HCT116 (cell line): ENCODE measurements around the gene LFNG. TPM values are rescaled to one million over a fixed set of nuclear protein-coding genes. Genes with fewer than 3 reads are reported as not detected.

ENCODE experiments used
- ATAC-seq: fragments of 200-7000 bp; cut with Tn5 transposase; 2 replicates; pipeline ENCODE4 v1.9.1; 2020; ENCODE audit warnings: mild to moderate bottlenecking, moderate library complexity
- BruUV-seq: library from RNA; stranded (reverse); fragments of 400-500 nt; replicated peaks from 2 replicates; lab custom pipeline; 2021; lab: Mats Ljungman, UMichigan
- CTCF ChIA-PET: fragments of 300-600 bp; sonication (Branson Sonifier 250); formaldehyde crosslinking; loops from one replicate; lab custom pipeline; 2021; ENCODE audit warnings: antibody characterized with exemption; lab: Charles Lee
- POLR2A ChIA-PET: fragments of 300-600, 350-600 bp; sonication (Branson Sonifier 250); formaldehyde crosslinking; loops from one replicate; lab custom pipeline; 2021; ENCODE audit warnings: antibody characterized with exemption; lab: Charles Lee
- RAD21 ChIA-PET, 2 experiments: fragments of 300-600 bp; sonication (Branson Sonifier 250); formaldehyde crosslinking; loops; one replicate each; lab custom pipeline; 2023; ENCODE audit warnings: low total read pairs in 2 of 2; ENCODE audit not compliant: uncharacterized antibody in 2 of 2, unreplicated experiment in 2 of 2, low non-redundant PET in 1 of 2; lab: Charles Lee
- DNase-seq: peaks from one replicate; pipeline ENCODE4 v3.0.0-alpha.2; 2010; ENCODE audit warnings: low read depth, low spot score
- H2AFZ ChIP-seq: fragments of 200-600 bp; shearing (Covaris generic), sonication (generic); 2 replicates; pipeline ENCODE4 v1.6.1; 2017; ENCODE audit warnings: low read depth, mixed run types, mixed read lengths, antibody characterized with exemption, low read length; ENCODE audit not compliant: poor library complexity, severe bottlenecking
- H3K27ac ChIP-seq: 2 replicates; pipeline ENCODE4 v1.5.1; 2012; ENCODE audit warnings: low read depth, low read length
- H3K27me3 ChIP-seq: fragments of 200-600 bp; sonication (generic); 2 replicates; pipeline ENCODE4 v1.6.1; 2016; ENCODE audit warnings: mixed run types, low read length, mixed read lengths; ENCODE audit not compliant: insufficient read depth
- H3K36me3 ChIP-seq, 2 experiments: fragments of 200-500 bp in 1 of 2; fragments of 200-600 bp in 1 of 2; sonication (Bioruptor generic) in 1 of 2; sonication (generic) in 1 of 2; 2 replicates each; pipeline versions ENCODE4 v1.5.1 to v1.6.1; 2014 to 2016; ENCODE audit warnings: low read length in 2 of 2, inconsistent platforms in 1 of 2, mixed read lengths in 1 of 2, mixed run types in 1 of 2; ENCODE audit not compliant: insufficient read depth in 2 of 2, control insufficient read depth in 1 of 2
- H3K4me1 ChIP-seq, 2 experiments: fragments of 200-600 bp in 1 of 2; sonication (generic) in 1 of 2; 2 replicates each; pipeline versions ENCODE4 v1.5.1 to v1.6.1; 2012 to 2017; ENCODE audit warnings: low read length in 2 of 2, inconsistent platforms in 1 of 2, mild to moderate bottlenecking in 1 of 2, mixed read lengths in 1 of 2, mixed run types in 1 of 2, moderate library complexity in 1 of 2; ENCODE audit not compliant: insufficient read depth in 2 of 2, control insufficient read depth in 1 of 2
- H3K4me2 ChIP-seq: fragments of 200-600 bp; sonication (generic); 2 replicates; pipeline ENCODE4 v1.6.1; 2017; ENCODE audit warnings: mixed run types, low read length, mixed read lengths
- H3K4me3 ChIP-seq, 2 experiments: fragments of 200-600 bp in 1 of 2; sonication (generic) in 1 of 2; replicated peaks in 1 of 2; 2 replicates each; pipeline ENCODE4 v1.5.1; 2011 to 2016; ENCODE audit warnings: low read length in 2 of 2, control low read depth in 1 of 2, low read depth in 1 of 2, mild to moderate bottlenecking in 1 of 2, mixed read lengths in 1 of 2, mixed run types in 1 of 2
- H3K79me2 ChIP-seq: fragments of 200-600 bp; sonication (generic); 2 replicates; pipeline ENCODE4 v1.6.1; 2017; ENCODE audit warnings: mild to moderate bottlenecking, mixed run types, low read length, moderate library complexity, mixed read lengths; ENCODE audit not compliant: insufficient read depth
- H3K9ac ChIP-seq: fragments of 200-600 bp; sonication (generic); 2 replicates; pipeline ENCODE4 v1.6.1; 2016; ENCODE audit warnings: low read length, mixed read lengths
- H3K9me2 ChIP-seq: fragments of 200-600 bp; sonication (generic), shearing (Covaris generic); 2 replicates; pipeline ENCODE4 v1.6.1; 2017; ENCODE audit warnings: mixed run types, mild to moderate bottlenecking, moderate library complexity; ENCODE audit not compliant: insufficient read depth
- H3K9me3 ChIP-seq, 2 experiments: fragments of 200-500 bp in 1 of 2; fragments of 200-600 bp in 1 of 2; sonication (Bioruptor generic) in 1 of 2; sonication (generic) in 1 of 2; 2 replicates each; pipeline ENCODE4 v1.6.1; 2014 to 2017; ENCODE audit warnings: low read length in 2 of 2, mixed read lengths in 2 of 2, inconsistent platforms in 1 of 2, low read depth in 1 of 2, mild to moderate bottlenecking in 1 of 2, mixed run types in 1 of 2, moderate library complexity in 1 of 2; ENCODE audit not compliant: control insufficient read depth in 1 of 2, insufficient read depth in 1 of 2
- H4K20me1 ChIP-seq: fragments of 200-600 bp; sonication (generic), shearing (Covaris generic); 2 replicates; pipeline ENCODE4 v1.6.1; 2017; ENCODE audit warnings: mixed run types, mild to moderate bottlenecking, moderate library complexity; ENCODE audit not compliant: insufficient read depth
- CBX3 ChIP-seq: IDR thresholded peaks from 2 replicates; pipeline ENCODE4 v1.6.1; 2012; ENCODE audit warnings: low read depth
- EGR1 ChIP-seq: IDR thresholded peaks from 2 replicates; pipeline ENCODE4 v1.6.1; 2012; ENCODE audit warnings: low read depth
- ELF1 ChIP-seq: IDR thresholded peaks from 2 replicates; pipeline ENCODE4 v1.6.1; 2012; ENCODE audit warnings: low read depth, borderline replicate concordance
- JUND ChIP-seq: IDR thresholded peaks from 2 replicates; pipeline ENCODE4 v1.6.1; 2012
- MAX ChIP-seq: IDR thresholded peaks from 2 replicates; pipeline ENCODE4 v1.6.1; 2012
- POLR2A ChIP-seq: IDR thresholded peaks from 2 replicates; pipeline ENCODE4 v1.7.0; 2011; ENCODE audit warnings: borderline replicate concordance; ENCODE audit not compliant: insufficient read depth, insufficient read length; ENCODE audit errors: extremely low read depth
- SIN3A ChIP-seq: IDR thresholded peaks from 2 replicates; pipeline ENCODE4 v1.6.1; 2012; ENCODE audit warnings: low read depth
- SP1 ChIP-seq: IDR thresholded peaks from 2 replicates; pipeline ENCODE4 v1.6.1; 2012; ENCODE audit warnings: low read depth
- SRF ChIP-seq: IDR thresholded peaks from 2 replicates; pipeline ENCODE4 v1.6.1; 2012; ENCODE audit warnings: low read depth
- TCF7L2 ChIP-seq: IDR thresholded peaks from 2 replicates; pipeline ENCODE4 v1.7.0; 2011; ENCODE audit warnings: borderline replicate concordance, inconsistent platforms; ENCODE audit not compliant: insufficient read depth, insufficient read length; ENCODE audit errors: extremely low read depth
- intact Hi-C: fragments of 100-400 bp; cut with micrococcal nuclease; formaldehyde crosslinking; loops from 2 replicates; pipeline ENCODE4 v1.10.0; 2022
- total RNA-seq: library from RNA; stranded (reverse); gene quantifications from one replicate; pipeline ENCODE4 v1.2.1, GENCODE V29; 2021; ENCODE audit not compliant: unreplicated experiment
- TF ChIP-seq, protein P1 (sequence below), 3 experiments: fragments of 200-600 bp in 1 of 3; sonication (generic) in 1 of 3; IDR thresholded peaks in 2 of 3; conservative IDR thresholded peaks in 1 of 3; 2 replicates each; pipeline ENCODE4 v1.5.1; 2012 to 2017; ENCODE audit warnings: low read depth in 2 of 3, low read length in 2 of 3, antibody characterized with exemption in 1 of 3, borderline replicate concordance in 1 of 3, control low read depth in 1 of 3, mild to moderate bottlenecking in 1 of 3, mixed read lengths in 1 of 3, mixed run types in 1 of 3, moderate library complexity in 1 of 3; ENCODE audit not compliant: insufficient read depth in 1 of 3
- TF ChIP-seq, protein P2 (sequence below): IDR thresholded peaks from 2 replicates; pipeline ENCODE4 v1.6.1; 2012; ENCODE audit warnings: low read depth
- TF ChIP-seq, protein P3 (sequence below): IDR thresholded peaks from 2 replicates; pipeline ENCODE4 v1.6.1; 2012

The LFNG gene
- total RNA-seq, 1 experiment from 2014 or later = 14.3 TPM

DNA sequence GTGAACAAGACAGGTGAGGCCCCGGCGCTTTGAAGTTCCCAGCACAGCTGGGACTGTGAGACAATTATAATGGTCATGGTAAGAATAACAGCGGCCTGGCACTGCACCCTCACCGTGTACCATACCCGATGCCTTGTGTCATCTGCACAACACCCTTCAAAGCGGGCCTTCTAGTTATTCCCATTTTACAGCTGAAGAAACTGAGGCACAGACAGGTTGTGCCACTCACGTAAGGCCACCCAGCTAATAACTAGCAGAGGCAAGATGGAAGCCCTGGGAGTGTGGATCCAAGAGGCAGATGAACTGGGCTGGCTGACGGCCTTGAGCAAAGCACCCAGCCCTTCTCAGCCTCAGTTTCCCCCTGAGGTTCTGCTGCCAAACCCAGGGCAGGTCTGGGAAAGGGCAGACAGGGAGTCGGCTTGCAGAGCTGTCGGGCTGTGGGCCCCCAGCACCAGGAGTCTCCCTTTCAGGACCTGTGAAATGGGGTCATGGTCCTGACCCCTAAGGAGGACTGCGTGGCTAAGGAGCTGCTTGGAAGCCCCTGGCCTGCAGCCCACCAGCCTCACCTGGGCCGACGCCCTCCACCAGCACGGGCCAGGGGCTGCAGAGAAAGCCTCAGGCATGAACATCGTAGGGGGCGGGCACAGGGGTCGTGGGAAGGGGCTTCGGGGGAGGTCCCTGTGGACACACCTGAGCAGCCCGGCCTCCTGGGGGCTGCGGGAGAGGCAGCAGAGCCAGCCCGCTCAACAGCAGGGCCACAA, 15.3 kb upstream of the LFNG start:
- H3K9me3 ChIP-seq = no peaks in the 10 kb centered on the region
- DNase-seq (no peak), ATAC-seq (no peak)
- TF ChIP-seq SP1 (no peak), SRF (no peak), POLR2A (no peak)
- H3K27me3 ChIP-seq = no peaks in the 10 kb centered on the region
- BruUV-seq = no TSS peak
- H3K4me1 ChIP-seq = no peaks in the 10 kb centered on the region
- H3K27ac ChIP-seq = no peak overlapping the region
- no peaks in the 10 kb centered on the region for H4K20me1 ChIP-seq
- RAD21 ChIA-PET = no interaction called here
- POLR2A ChIA-PET = no interaction called here
- no peaks in the 10 kb centered on the region for H3K36me3 ChIP-seq
- no peak overlapping the region for H3K4me3 ChIP-seq
- H3K4me2 ChIP-seq = no peak overlapping the region
- H3K9ac ChIP-seq = no peak overlapping the region
- no peak overlapping the region for H2AFZ ChIP-seq
- H3K79me2 ChIP-seq = no peaks in the 10 kb centered on the region
- no peaks in the 10 kb centered on the region for H3K9me2 ChIP-seq
- CTCF ChIA-PET = no interaction called here
- intact Hi-C loops = no loop called here

DNA sequence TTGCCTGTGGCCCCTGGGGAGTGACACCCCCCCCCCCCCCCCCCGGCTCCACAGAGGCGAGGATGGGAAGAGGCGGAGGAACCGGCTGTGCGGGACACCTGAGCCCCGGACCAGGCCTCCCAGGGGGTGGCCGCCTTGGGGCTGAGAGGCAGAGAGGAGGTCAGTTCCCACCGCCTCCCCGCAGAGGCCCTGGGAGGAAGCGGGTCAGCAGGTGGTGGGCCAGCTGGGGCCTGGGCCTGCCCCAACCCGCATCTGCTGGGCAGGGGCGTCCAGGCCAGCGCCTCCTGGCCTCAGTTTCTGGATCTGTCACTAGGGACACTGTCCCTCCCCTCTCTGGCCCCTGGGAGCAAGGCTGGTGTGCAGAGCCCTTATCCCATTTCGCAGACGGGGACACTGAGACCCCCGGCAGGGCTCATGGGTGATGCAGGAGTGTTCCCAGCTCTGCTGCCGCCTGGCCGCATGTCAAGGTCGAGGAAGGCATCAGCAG, 14.6 kb upstream of the LFNG start:
- Histone ChIP-seq H3K27ac (no peak overlapping the region), H3K4me1 (no peaks in the 10 kb centered on the region), H3K4me3 (no peak overlapping the region), H2AFZ (no peak overlapping the region), H3K27me3 (no peaks in the 10 kb centered on the region), H3K79me2 (no peaks in the 10 kb centered on the region), H4K20me1 (no peaks in the 10 kb centered on the region), H3K9me3 (no peaks in the 10 kb centered on the region), H3K4me2 (no peak overlapping the region), H3K9ac (no peak overlapping the region), H3K36me3 (no peaks in the 10 kb centered on the region), H3K9me2 (no peaks in the 10 kb centered on the region)
- BruUV-seq = no TSS peak
- no peak for DNase-seq
- 0 out of 2 replicates have a peak, but pooled peaks have one; percentile 5 for ATAC-seq
- ChIA-PET RAD21 (no interaction called here), CTCF (no interaction called here), POLR2A (no interaction called here)
- intact Hi-C loops = no loop called here
- TF ChIP-seq EGR1 = no peak
- no peak for TF ChIP-seq CBX3
- TF ChIP-seq, protein P1, sequence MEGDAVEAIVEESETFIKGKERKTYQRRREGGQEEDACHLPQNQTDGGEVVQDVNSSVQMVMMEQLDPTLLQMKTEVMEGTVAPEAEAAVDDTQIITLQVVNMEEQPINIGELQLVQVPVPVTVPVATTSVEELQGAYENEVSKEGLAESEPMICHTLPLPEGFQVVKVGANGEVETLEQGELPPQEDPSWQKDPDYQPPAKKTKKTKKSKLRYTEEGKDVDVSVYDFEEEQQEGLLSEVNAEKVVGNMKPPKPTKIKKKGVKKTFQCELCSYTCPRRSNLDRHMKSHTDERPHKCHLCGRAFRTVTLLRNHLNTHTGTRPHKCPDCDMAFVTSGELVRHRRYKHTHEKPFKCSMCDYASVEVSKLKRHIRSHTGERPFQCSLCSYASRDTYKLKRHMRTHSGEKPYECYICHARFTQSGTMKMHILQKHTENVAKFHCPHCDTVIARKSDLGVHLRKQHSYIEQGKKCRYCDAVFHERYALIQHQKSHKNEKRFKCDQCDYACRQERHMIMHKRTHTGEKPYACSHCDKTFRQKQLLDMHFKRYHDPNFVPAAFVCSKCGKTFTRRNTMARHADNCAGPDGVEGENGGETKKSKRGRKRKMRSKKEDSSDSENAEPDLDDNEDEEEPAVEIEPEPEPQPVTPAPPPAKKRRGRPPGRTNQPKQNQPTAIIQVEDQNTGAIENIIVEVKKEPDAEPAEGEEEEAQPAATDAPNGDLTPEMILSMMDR (IDR thresholded peaks at IDR 0.05 in 2 of 3, conservative IDR thresholded peaks at IDR 0.05 in 1 of 3; ENCODE audit: borderline replicate concordance in 1 of 3, insufficient read depth in 1 of 3, low read depth in 2 of 3, low read length in 2 of 3) = no peak
- TF ChIP-seq SIN3A = no peak
- no peak for TF ChIP-seq JUND
- no peak for TF ChIP-seq SRF
- TF ChIP-seq TCF7L2 = no peak
- no peak for TF ChIP-seq ELF1
- no peak for TF ChIP-seq MAX
- no peak for TF ChIP-seq SP1
- TF ChIP-seq, protein P2, sequence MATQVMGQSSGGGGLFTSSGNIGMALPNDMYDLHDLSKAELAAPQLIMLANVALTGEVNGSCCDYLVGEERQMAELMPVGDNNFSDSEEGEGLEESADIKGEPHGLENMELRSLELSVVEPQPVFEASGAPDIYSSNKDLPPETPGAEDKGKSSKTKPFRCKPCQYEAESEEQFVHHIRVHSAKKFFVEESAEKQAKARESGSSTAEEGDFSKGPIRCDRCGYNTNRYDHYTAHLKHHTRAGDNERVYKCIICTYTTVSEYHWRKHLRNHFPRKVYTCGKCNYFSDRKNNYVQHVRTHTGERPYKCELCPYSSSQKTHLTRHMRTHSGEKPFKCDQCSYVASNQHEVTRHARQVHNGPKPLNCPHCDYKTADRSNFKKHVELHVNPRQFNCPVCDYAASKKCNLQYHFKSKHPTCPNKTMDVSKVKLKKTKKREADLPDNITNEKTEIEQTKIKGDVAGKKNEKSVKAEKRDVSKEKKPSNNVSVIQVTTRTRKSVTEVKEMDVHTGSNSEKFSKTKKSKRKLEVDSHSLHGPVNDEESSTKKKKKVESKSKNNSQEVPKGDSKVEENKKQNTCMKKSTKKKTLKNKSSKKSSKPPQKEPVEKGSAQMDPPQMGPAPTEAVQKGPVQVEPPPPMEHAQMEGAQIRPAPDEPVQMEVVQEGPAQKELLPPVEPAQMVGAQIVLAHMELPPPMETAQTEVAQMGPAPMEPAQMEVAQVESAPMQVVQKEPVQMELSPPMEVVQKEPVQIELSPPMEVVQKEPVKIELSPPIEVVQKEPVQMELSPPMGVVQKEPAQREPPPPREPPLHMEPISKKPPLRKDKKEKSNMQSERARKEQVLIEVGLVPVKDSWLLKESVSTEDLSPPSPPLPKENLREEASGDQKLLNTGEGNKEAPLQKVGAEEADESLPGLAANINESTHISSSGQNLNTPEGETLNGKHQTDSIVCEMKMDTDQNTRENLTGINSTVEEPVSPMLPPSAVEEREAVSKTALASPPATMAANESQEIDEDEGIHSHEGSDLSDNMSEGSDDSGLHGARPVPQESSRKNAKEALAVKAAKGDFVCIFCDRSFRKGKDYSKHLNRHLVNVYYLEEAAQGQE = no peak
- TF ChIP-seq, protein P3, sequence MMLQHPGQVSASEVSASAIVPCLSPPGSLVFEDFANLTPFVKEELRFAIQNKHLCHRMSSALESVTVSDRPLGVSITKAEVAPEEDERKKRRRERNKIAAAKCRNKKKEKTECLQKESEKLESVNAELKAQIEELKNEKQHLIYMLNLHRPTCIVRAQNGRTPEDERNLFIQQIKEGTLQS = no peak
